GM23248 (cell line): Measurements from ENCODE around the gene SRSF1. TPM values are rescaled to one million over a fixed set of nuclear protein-coding genes. Genes with fewer than 3 reads are reported as not detected.

ENCODE experiments used
- DNase-seq: peaks from one replicate; pipeline ENCODE4 v3.0.0-alpha.2; 2015
- H2AFZ ChIP-seq: fragments of 200-600 bp; sonication (generic); 2 replicates; pipeline ENCODE4 v1.6.1; 2016; ENCODE audit warnings: antibody characterized with exemption
- H3F3A ChIP-seq: fragments of 200-600 bp; sonication (generic); 2 replicates; pipeline ENCODE4 v1.6.1; 2016; ENCODE audit warnings: mild to moderate bottlenecking, antibody characterized with exemption, mixed run types; ENCODE audit not compliant: insufficient read depth
- H3K27ac ChIP-seq: fragments of 200-600 bp; sonication (generic); 2 replicates; pipeline ENCODE4 v1.5.1; 2016; ENCODE audit warnings: mild to moderate bottlenecking
- H3K27me3 ChIP-seq: fragments of 200-600 bp; sonication (generic); replicated peaks from 2 replicates; pipeline ENCODE4 v1.6.1; 2016; ENCODE audit warnings: mild to moderate bottlenecking; ENCODE audit not compliant: insufficient read depth
- H3K36me3 ChIP-seq: fragments of 200-600 bp; sonication (generic); 2 replicates; pipeline ENCODE4 v1.6.1; 2016; ENCODE audit warnings: low read depth, mild to moderate bottlenecking
- H3K4me1 ChIP-seq: fragments of 200-600 bp; sonication (generic); 2 replicates; pipeline ENCODE4 v1.6.1; 2016; ENCODE audit warnings: mild to moderate bottlenecking; ENCODE audit not compliant: insufficient read depth
- H3K4me2 ChIP-seq: fragments of 200-600 bp; sonication (generic); one replicate; pipeline ENCODE4 v1.6.1; 2016; ENCODE audit warnings: mild to moderate bottlenecking; ENCODE audit not compliant: unreplicated experiment
- H3K4me3 ChIP-seq: fragments of 200-600 bp; sonication (generic); 2 replicates; pipeline ENCODE4 v1.5.1; 2016; ENCODE audit warnings: mild to moderate bottlenecking
- H3K79me2 ChIP-seq: fragments of 200-600 bp; sonication (generic); 2 replicates; pipeline ENCODE4 v1.6.1; 2016; ENCODE audit warnings: mild to moderate bottlenecking; ENCODE audit not compliant: insufficient read depth
- H3K9ac ChIP-seq: fragments of 200-600 bp; sonication (generic); 2 replicates; pipeline ENCODE4 v1.6.1; 2016; ENCODE audit warnings: mild to moderate bottlenecking
- H3K9me2 ChIP-seq: fragments of 200-600 bp; sonication (generic); 2 replicates; pipeline ENCODE4 v1.6.1; 2016; ENCODE audit warnings: mixed run types, mild to moderate bottlenecking, moderate library complexity; ENCODE audit not compliant: insufficient read depth
- H3K9me3 ChIP-seq: fragments of 200-600 bp; sonication (generic); one replicate; pipeline ENCODE4 v1.6.1; 2017; ENCODE audit warnings: low read depth
- H4K20me1 ChIP-seq: fragments of 200-600 bp; sonication (generic); 2 replicates; pipeline ENCODE4 v1.6.0; 2016; ENCODE audit not compliant: insufficient read depth
- EZH2 ChIP-seq: fragments of 200-600 bp; sonication (generic); IDR thresholded peaks from 2 replicates; pipeline ENCODE4 v1.6.1; 2018; ENCODE audit warnings: antibody characterized with exemption, mild to moderate bottlenecking; ENCODE audit not compliant: insufficient read depth, poor library complexity, severe bottlenecking
- EZH2phosphoT487 ChIP-seq: fragments of 200-600 bp; sonication (generic); IDR thresholded peaks from 2 replicates; pipeline ENCODE4 v1.6.1; 2018; ENCODE audit warnings: antibody characterized with exemption, moderate library complexity, mild to moderate bottlenecking, low read depth; ENCODE audit not compliant: insufficient read depth
- WGBS, 2 experiments: methylation state at CpG; one replicate each; pipeline ENCODE4 v1.1.6; 2015 to 2017; ENCODE audit warnings: low lambda C conversion rate in 2 of 2, low coverage in 1 of 2; ENCODE audit errors: missing lambda C conversion rate in 2 of 2; 5-methylcytosine and 5-hydroxymethylcytosine counted together
- in situ Hi-C: fragments of 300-500 bp; cut with MboI; formaldehyde crosslinking; loops from 2 replicates; pipeline ENCODE4 v1.15.0; 2020
- polyA plus RNA-seq: library from polyadenylated mRNA; unstranded; fragments of >200 nt; fragmentation: Nextera tagmentation; extraction: Ambion mirVana; gene quantifications from 2 replicates; pipeline ENCODE4 v1.2.1, GENCODE V29; 2016
- total RNA-seq: library from RNA; depleted of rRNA; stranded (reverse); fragments of >200 nt; shearing (Covaris generic); gene quantifications from 2 replicates; pipeline ENCODE4 v1.2.3, GENCODE V29; 2014

SRSF1 gene
- total and polyA plus RNA-seq, 2 experiments from 2014 or later = 130 to 204 TPM

DNA sequence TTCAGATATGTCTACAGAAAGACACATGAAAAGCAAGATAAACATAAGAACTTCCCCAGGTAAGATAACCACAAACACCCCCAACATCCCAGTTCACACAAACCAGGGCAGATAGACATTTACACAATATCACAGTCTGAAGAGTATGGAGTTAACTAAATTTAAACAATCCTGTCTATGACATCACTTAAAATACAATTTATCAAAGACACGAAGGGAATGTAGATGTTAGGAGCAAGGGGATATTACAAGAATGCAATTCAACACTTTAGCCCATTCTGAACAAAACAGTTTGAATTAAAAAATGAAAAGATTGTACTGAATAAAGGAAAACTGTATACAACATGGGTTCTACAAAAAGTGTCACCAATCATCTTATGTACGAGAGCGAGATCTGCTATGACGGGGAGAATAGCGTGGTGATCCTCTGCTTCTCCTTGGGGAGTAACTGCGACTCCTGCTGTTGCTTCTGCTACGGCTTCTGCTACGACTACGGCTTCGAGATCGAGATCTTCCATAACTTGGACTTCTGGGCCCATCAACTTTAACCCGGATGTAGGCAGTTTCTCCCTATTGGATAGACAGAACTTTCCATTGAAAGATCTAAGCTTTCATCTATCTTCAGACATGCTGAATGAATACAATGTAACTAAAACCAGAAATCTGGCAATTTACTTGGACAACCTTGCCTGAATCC is 1.9 kb downstream of the SRSF1 start:
- peaks cover 84% of the 10 kb centered on the region for H3K79me2 ChIP-seq
- peak; percentile 45 for DNase-seq
- no peak overlapping the region for H2AFZ ChIP-seq
- H3K36me3 ChIP-seq = peaks cover 42% of the 10 kb centered on the region
- H3K9ac ChIP-seq = peak overlapping the region; percentile 98
- H3K9me2 ChIP-seq = no peaks in the 10 kb centered on the region
- no peak for TF ChIP-seq EZH2phosphoT487
- H3K4me1 ChIP-seq = peaks cover 43% of the 10 kb centered on the region
- no peaks in the 10 kb centered on the region for H3K9me3 ChIP-seq
- peak overlapping the region; percentile 99 for H3K4me3 ChIP-seq
- H4K20me1 ChIP-seq = peaks cover 20% of the 10 kb centered on the region
- in situ Hi-C loops = no loop called here
- peaks cover 58% of the 10 kb centered on the region for H3F3A ChIP-seq
- H3K27ac ChIP-seq = peak overlapping the region; percentile 92; the same call in 1 of the 2 replicates
- peak overlapping the region; percentile 98 for H3K4me2 ChIP-seq
- no peaks in the 10 kb centered on the region for H3K27me3 ChIP-seq
- WGBS, 2 experiments = 36% methylated on average over 12 of the region's 12 CpGs

DNA sequence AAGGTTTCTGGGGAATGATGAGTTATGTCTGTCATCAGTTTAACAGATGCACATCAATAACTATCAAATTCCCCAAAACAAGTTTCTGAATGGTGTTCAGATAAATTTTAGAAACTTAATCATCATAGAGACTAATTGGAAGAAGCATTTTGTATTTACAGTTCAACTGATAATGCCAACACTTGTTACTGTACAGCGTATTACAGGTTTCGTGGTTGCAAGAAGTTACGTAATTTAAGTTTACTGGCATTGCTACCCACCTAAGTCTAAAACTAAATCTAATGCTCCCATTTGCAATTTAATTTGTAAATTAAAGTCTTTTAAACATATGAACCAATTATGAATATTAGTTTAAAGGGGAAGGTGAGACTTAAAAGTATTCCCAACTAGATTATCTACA is 3.0 kb downstream of the SRSF1 start:
- H3K27ac ChIP-seq = no peak overlapping the region
- DNase-seq = no peak
- peaks cover 23% of the 10 kb centered on the region for H4K20me1 ChIP-seq
- peaks cover 43% of the 10 kb centered on the region for H3K4me1 ChIP-seq
- peaks cover 46% of the 10 kb centered on the region for H3K36me3 ChIP-seq
- H3F3A ChIP-seq = peaks cover 68% of the 10 kb centered on the region
- TF ChIP-seq EZH2phosphoT487 (no peak), EZH2 (no peak)
- peak overlapping the region; percentile 99 for H3K4me3 ChIP-seq
- H3K4me2 ChIP-seq = peak overlapping the region; percentile 98
- H3K9me2 ChIP-seq = no peaks in the 10 kb centered on the region
- in situ Hi-C loops = no loop called here
- H3K9me3 ChIP-seq = no peaks in the 10 kb centered on the region
- WGBS, 2 experiments = 92 to 93% methylated on average over 3 of the region's 3 CpGs
- H3K9ac ChIP-seq = peak overlapping the region; percentile 98
- H3K79me2 ChIP-seq = peaks cover 84% of the 10 kb centered on the region
- H3K27me3 ChIP-seq = no peaks in the 10 kb centered on the region
- no peak overlapping the region for H2AFZ ChIP-seq

DNA sequence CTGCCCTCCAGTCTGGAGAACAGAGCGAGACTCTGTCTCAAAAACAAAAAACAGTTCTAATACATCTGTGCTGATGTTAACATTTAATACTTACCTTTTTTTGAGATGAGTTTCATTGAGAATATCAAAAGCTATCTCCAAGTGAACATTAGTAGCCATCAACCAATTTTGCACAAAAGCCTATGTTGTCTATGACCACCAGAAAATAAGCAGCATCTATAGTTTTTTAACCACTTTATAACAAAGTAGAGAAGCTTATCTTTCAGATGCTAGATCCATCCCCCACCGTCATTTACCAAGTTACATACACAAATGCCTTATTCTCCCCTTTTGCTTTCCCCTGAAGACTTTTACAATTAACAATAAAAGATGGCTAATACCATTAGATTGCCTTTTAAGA is 4.1 kb downstream of the SRSF1 start:
- Histone ChIP-seq H3K27ac (no peak overlapping the region), H3K4me1 (peaks cover 43% of the 10 kb centered on the region), H3K4me3 (peak overlapping the region; percentile 99; the same call in 1 of the 2 replicates), H3K9ac (peak overlapping the region; percentile 98; the same call in 1 of the 2 replicates), H2AFZ (no peak overlapping the region), H3K27me3 (no peaks in the 10 kb centered on the region), H3F3A (peaks cover 77% of the 10 kb centered on the region), H3K9me2 (no peaks in the 10 kb centered on the region), H3K9me3 (no peaks in the 10 kb centered on the region), H4K20me1 (peaks cover 23% of the 10 kb centered on the region), H3K79me2 (peaks cover 81% of the 10 kb centered on the region), H3K36me3 (peaks cover 57% of the 10 kb centered on the region), H3K4me2 (peak overlapping the region; percentile 98)
- no peak for TF ChIP-seq EZH2phosphoT487
- no peak for TF ChIP-seq EZH2
- in situ Hi-C loops = no loop called here
- WGBS, 2 experiments = 97 to 98% methylated on average over 2 of the region's 2 CpGs
- no peak for DNase-seq

DNA sequence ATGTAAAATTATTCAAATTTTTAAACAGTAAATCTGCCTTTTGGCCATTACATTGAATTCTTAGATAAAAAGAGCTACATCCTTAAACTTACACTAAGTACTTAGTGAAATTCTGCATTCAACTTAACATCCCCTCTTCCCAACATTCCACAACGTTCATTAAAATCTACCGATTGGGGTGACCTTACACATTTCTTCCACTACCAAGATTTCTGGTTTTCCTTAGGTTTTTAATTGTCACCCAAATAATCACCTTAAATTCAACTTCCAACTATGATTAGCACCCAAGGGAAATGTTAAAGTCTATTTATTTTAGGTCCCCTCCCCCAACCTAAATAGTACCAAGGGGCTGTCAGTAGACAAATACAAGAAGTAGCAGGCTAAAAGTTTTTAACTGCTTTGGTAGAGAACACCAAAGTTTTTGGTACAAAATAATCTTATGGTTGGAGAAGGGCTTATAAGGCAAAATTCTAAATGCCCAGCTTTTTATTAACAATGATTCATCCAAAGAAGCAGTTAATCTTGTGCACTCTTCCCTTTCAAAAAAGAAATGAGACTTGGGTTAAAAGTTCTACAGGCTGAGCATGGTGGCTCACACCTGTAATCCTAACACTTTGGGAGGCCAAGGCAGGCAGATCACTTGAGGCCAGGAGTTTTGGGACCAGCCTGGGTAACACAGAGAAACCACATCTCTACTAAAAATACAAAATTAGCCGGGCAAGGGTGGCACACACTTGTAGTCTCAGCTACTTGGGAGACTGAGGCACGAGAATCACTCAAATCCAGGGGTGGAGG is 4.7 kb downstream of the SRSF1 start:
- Histone ChIP-seq H3K9ac (peak overlapping the region; percentile 14), H4K20me1 (peaks cover 23% of the 10 kb centered on the region), H3K4me1 (peaks cover 43% of the 10 kb centered on the region), H3K4me2 (peak overlapping the region; percentile 4), H3K36me3 (peaks cover 63% of the 10 kb centered on the region), H3F3A (peaks cover 78% of the 10 kb centered on the region), H3K27ac (no peak overlapping the region), H3K4me3 (0 out of 2 replicates have a peak overlapping the region, but pooled peaks have one; percentile 2), H3K27me3 (no peaks in the 10 kb centered on the region), H3K9me2 (no peaks in the 10 kb centered on the region), H2AFZ (no peak overlapping the region), H3K79me2 (peaks cover 87% of the 10 kb centered on the region), H3K9me3 (no peaks in the 10 kb centered on the region)
- in situ Hi-C loops = no loop called here
- peak; percentile 25 for DNase-seq
- 62 to 66% methylated on average over 4 of the region's 4 CpGs for WGBS, 2 experiments
- TF ChIP-seq EZH2 (no peak), EZH2phosphoT487 (no peak)
